Measurements from ENCODE around the gene MEAK7.
A peak's percentile ranks its signal among the peaks of the same experiment; 100 is the strongest.

The MEAK7 gene

GRCh38 chr16:84528322-84528721 is 23.9 kb upstream of the MEAK7 start:
- TF ChIP-seq RAD21 (IDR thresholded peaks at IDR 0.05; ENCODE audit: low read depth) (no peak), FOXM1 (IDR thresholded peaks at IDR 0.05; ENCODE audit: borderline replicate concordance, low read depth) (no peak), YY1 (IDR thresholded peaks at IDR 0.05; ENCODE audit: low read depth) (no peak), NFIC (IDR thresholded peaks at IDR 0.05) (no peak), TEAD4 (IDR thresholded peaks at IDR 0.05) (no peak), CREB1 (IDR thresholded peaks at IDR 0.05; ENCODE audit: low read depth) (no peak), ZBTB7A (IDR thresholded peaks at IDR 0.05; ENCODE audit: low read depth) (no peak), TAF1 (IDR thresholded peaks at IDR 0.05; ENCODE audit: low read depth) (no peak), TCF12 (IDR thresholded peaks at IDR 0.05; ENCODE audit: low read depth) (no peak), EGR1 (IDR thresholded peaks at IDR 0.05) (no peak), CEBPB (IDR thresholded peaks at IDR 0.05) (no peak)

- TF ChIP-seq EP300 (IDR thresholded peaks at IDR 0.05; ENCODE audit: borderline replicate concordance) (no peak), USF1 (IDR thresholded peaks at IDR 0.05) (no peak), MAX (IDR thresholded peaks at IDR 0.05) (no peak), CREB1 (IDR thresholded peaks at IDR 0.05; ENCODE audit: low read depth) (no peak), TCF12 (IDR thresholded peaks at IDR 0.05; ENCODE audit: low read depth) (no peak), TAF1 (IDR thresholded peaks at IDR 0.05; ENCODE audit: low read depth) (no peak), ZBTB7A (IDR thresholded peaks at IDR 0.05; ENCODE audit: low read depth) (no peak), NFIC (IDR thresholded peaks at IDR 0.05) (no peak), RAD21 (IDR thresholded peaks at IDR 0.05; ENCODE audit: low read depth) (no peak), YY1 (IDR thresholded peaks at IDR 0.05; ENCODE audit: low read depth) (no peak), EGR1 (IDR thresholded peaks at IDR 0.05) (no peak), FOXM1 (IDR thresholded peaks at IDR 0.05; ENCODE audit: borderline replicate concordance, low read depth) (no peak), CEBPB (IDR thresholded peaks at IDR 0.05) (no peak)
Measured at GRCh38 chr16:84527532-84528269, 23.2 kb upstream of the MEAK7 start.

- no peak for TF ChIP-seq REST (IDR thresholded peaks at IDR 0.05; ENCODE audit: low read depth)
- no peak for TF ChIP-seq TAF1 (IDR thresholded peaks at IDR 0.05; ENCODE audit: low read depth)
- no peak for TF ChIP-seq RAD21 (IDR thresholded peaks at IDR 0.05; ENCODE audit: low read depth)
- TF ChIP-seq NFIC (IDR thresholded peaks at IDR 0.05), result no peak
- TF ChIP-seq ZBTB7A (IDR thresholded peaks at IDR 0.05; ENCODE audit: low read depth), result no peak
- TF ChIP-seq CEBPB (IDR thresholded peaks at IDR 0.05), result no peak
- no peak for TF ChIP-seq MAX (IDR thresholded peaks at IDR 0.05)
- no peak for TF ChIP-seq EGR1 (IDR thresholded peaks at IDR 0.05)
- no peak for TF ChIP-seq TEAD4 (IDR thresholded peaks at IDR 0.05)
- TF ChIP-seq TCF12 (IDR thresholded peaks at IDR 0.05; ENCODE audit: low read depth), result no peak
- no peak for TF ChIP-seq USF1 (IDR thresholded peaks at IDR 0.05)
- TF ChIP-seq FOXM1 (IDR thresholded peaks at IDR 0.05; ENCODE audit: borderline replicate concordance, low read depth), result no peak
Measured at GRCh38 chr16:84526794-84527531, 22.5 kb upstream of the MEAK7 start.

GRCh38 chr16:84524346-84524920 is 20.0 kb upstream of the MEAK7 start:
- TF ChIP-seq FOXM1 (IDR thresholded peaks at IDR 0.05; ENCODE audit: borderline replicate concordance, low read depth) (no peak), CREB1 (IDR thresholded peaks at IDR 0.05; ENCODE audit: low read depth) (no peak), TAF1 (IDR thresholded peaks at IDR 0.05; ENCODE audit: low read depth) (no peak), RAD21 (IDR thresholded peaks at IDR 0.05; ENCODE audit: low read depth) (no peak), NFIC (IDR thresholded peaks at IDR 0.05) (no peak), EP300 (IDR thresholded peaks at IDR 0.05; ENCODE audit: borderline replicate concordance) (no peak), TEAD4 (IDR thresholded peaks at IDR 0.05) (no peak), CEBPB (IDR thresholded peaks at IDR 0.05) (no peak)

- TF ChIP-seq REST (IDR thresholded peaks at IDR 0.05; ENCODE audit: low read depth), result no peak
- no peak for TF ChIP-seq EGR1 (IDR thresholded peaks at IDR 0.05)
- TF ChIP-seq USF1 (IDR thresholded peaks at IDR 0.05), result peak; percentile 0
- peak; percentile 2; the same call in 1 of the 2 replicates for TF ChIP-seq MAX (IDR thresholded peaks at IDR 0.05)
- TF ChIP-seq TCF12 (IDR thresholded peaks at IDR 0.05; ENCODE audit: low read depth), result no peak
Measured at GRCh38 chr16:84521497-84521770, 17.0 kb upstream of the MEAK7 start.

Measured in Ishikawa (cell line).